ENCODE results near the gene CTPS2. TPM values are rescaled to one million over a fixed set of nuclear protein-coding genes. Genes with fewer than 3 reads are reported as not detected.

The CTPS2 gene
- total and polyA plus RNA-seq, 2 experiments from 2014 or later: 10.4 to 35.5 TPM

DNA sequence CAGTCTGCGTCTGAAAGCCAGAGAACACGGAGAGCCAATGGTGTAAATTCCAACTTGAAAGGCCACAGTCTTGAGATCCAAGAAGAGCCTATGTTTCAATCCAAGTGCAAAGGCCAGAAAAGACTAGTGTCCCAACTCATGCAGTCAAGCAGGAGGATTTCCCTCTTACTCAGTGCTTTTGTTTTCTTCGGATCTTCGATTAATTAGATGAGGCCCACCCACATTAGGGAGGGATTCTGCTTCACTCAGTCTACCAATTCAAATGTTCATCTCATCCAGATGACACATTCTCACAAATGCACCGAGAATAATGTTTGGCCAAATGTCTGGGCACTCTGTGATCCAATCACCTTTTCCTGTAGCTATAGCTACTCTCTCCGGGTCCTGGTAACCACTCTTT lies 154.0 kb downstream of the CTPS2 start:
- Mint-ChIP-seq H3K9me3 (peaks cover 14% of the 10 kb centered on the region), H3K4me3 (no peak overlapping the region), H3K27ac (no peak overlapping the region), H3K4me1 (peaks cover 3% of the 10 kb centered on the region; the same call in 1 of the 3 replicates), H3K27me3 (ENCODE audit: insufficient read depth, low read depth, poor library complexity) (no peaks in the 10 kb centered on the region), H3K36me3 (ENCODE audit: low read depth) (peaks cover 13% of the 10 kb centered on the region; the same call in 2 of the 3 replicates)
- Histone ChIP-seq H2AFZ (no peak overlapping the region), H3K36me3 (ENCODE audit: insufficient read depth) (peaks cover 5% of the 10 kb centered on the region; the same call in 1 of the 2 replicates), H3K4me3 (no peak overlapping the region), H3K27ac (ENCODE audit: low read depth) (no peak overlapping the region), H3K27me3 (ENCODE audit: insufficient read depth) (no peaks in the 10 kb centered on the region), H3K79me2 (replicated peaks; ENCODE audit: insufficient read depth) (no peaks in the 10 kb centered on the region), H3F3A (replicated peaks; ENCODE audit: low read depth) (no peaks in the 10 kb centered on the region), H3K4me2 (no peak overlapping the region), H3K9me2 (ENCODE audit: insufficient read depth) (no peaks in the 10 kb centered on the region), H3K4me1 (ENCODE audit: insufficient read depth) (no peaks in the 10 kb centered on the region), H4K20me1 (replicated peaks; ENCODE audit: insufficient read depth) (no peaks in the 10 kb centered on the region)
- no peak for TF ChIP-seq NANOG (IDR thresholded peaks at IDR 0.05; ENCODE audit: borderline replicate concordance)
- TF ChIP-seq EZH2 (IDR thresholded peaks at IDR 0.05; ENCODE audit: low read depth, unreplicated experiment): no peak
- no peak for TF ChIP-seq ZNF331 (CRISPR knock-in tag; IDR thresholded peaks at IDR 0.05; ENCODE audit: low read depth)
- TF ChIP-seq, protein P1, sequence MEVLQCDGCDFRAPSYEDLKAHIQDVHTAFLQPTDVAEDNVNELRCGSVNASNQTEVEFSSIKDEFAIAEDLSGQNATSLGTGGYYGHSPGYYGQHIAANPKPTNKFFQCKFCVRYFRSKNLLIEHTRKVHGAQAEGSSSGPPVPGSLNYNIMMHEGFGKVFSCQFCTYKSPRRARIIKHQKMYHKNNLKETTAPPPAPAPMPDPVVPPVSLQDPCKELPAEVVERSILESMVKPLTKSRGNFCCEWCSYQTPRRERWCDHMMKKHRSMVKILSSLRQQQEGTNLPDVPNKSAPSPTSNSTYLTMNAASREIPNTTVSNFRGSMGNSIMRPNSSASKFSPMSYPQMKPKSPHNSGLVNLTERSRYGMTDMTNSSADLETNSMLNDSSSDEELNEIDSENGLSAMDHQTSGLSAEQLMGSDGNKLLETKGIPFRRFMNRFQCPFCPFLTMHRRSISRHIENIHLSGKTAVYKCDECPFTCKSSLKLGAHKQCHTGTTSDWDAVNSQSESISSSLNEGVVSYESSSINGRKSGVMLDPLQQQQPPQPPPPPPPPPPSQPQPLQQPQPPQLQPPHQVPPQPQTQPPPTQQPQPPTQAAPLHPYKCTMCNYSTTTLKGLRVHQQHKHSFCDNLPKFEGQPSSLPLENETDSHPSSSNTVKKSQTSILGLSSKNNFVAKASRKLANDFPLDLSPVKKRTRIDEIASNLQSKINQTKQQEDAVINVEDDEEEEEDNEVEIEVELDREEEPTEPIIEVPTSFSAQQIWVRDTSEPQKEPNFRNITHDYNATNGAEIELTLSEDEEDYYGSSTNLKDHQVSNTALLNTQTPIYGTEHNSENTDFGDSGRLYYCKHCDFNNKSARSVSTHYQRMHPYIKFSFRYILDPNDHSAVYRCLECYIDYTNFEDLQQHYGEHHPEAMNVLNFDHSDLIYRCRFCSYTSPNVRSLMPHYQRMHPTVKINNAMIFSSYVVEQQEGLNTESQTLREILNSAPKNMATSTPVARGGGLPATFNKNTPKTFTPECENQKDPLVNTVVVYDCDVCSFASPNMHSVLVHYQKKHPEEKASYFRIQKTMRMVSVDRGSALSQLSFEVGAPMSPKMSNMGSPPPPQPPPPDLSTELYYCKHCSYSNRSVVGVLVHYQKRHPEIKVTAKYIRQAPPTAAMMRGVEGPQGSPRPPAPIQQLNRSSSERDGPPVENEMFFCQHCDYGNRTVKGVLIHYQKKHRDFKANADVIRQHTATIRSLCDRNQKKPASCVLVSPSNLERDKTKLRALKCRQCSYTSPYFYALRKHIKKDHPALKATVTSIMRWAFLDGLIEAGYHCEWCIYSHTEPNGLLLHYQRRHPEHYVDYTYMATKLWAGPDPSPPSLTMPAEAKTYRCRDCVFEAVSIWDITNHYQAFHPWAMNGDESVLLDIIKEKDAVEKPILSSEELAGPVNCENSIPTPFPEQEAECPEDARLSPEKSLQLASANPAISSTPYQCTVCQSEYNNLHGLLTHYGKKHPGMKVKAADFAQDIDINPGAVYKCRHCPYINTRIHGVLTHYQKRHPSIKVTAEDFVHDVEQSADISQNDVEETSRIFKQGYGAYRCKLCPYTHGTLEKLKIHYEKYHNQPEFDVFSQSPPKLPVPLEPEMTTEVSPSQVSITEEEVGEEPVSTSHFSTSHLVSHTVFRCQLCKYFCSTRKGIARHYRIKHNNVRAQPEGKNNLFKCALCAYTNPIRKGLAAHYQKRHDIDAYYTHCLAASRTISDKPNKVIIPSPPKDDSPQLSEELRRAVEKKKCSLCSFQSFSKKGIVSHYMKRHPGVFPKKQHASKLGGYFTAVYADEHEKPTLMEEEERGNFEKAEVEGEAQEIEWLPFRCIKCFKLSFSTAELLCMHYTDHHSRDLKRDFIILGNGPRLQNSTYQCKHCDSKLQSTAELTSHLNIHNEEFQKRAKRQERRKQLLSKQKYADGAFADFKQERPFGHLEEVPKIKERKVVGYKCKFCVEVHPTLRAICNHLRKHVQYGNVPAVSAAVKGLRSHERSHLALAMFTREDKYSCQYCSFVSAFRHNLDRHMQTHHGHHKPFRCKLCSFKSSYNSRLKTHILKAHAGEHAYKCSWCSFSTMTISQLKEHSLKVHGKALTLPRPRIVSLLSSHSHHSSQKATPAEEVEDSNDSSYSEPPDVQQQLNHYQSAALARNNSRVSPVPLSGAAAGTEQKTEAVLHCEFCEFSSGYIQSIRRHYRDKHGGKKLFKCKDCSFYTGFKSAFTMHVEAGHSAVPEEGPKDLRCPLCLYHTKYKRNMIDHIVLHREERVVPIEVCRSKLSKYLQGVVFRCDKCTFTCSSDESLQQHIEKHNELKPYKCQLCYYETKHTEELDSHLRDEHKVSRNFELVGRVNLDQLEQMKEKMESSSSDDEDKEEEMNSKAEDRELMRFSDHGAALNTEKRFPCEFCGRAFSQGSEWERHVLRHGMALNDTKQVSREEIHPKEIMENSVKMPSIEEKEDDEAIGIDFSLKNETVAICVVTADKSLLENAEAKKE (CRISPR knock-in tag; IDR thresholded peaks at IDR 0.05): no peak
- TF ChIP-seq, protein P2, sequence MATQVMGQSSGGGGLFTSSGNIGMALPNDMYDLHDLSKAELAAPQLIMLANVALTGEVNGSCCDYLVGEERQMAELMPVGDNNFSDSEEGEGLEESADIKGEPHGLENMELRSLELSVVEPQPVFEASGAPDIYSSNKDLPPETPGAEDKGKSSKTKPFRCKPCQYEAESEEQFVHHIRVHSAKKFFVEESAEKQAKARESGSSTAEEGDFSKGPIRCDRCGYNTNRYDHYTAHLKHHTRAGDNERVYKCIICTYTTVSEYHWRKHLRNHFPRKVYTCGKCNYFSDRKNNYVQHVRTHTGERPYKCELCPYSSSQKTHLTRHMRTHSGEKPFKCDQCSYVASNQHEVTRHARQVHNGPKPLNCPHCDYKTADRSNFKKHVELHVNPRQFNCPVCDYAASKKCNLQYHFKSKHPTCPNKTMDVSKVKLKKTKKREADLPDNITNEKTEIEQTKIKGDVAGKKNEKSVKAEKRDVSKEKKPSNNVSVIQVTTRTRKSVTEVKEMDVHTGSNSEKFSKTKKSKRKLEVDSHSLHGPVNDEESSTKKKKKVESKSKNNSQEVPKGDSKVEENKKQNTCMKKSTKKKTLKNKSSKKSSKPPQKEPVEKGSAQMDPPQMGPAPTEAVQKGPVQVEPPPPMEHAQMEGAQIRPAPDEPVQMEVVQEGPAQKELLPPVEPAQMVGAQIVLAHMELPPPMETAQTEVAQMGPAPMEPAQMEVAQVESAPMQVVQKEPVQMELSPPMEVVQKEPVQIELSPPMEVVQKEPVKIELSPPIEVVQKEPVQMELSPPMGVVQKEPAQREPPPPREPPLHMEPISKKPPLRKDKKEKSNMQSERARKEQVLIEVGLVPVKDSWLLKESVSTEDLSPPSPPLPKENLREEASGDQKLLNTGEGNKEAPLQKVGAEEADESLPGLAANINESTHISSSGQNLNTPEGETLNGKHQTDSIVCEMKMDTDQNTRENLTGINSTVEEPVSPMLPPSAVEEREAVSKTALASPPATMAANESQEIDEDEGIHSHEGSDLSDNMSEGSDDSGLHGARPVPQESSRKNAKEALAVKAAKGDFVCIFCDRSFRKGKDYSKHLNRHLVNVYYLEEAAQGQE (IDR thresholded peaks at IDR 0.05; ENCODE audit: unreplicated experiment): no peak
- TF ChIP-seq POLR2AphosphoS5 (IDR thresholded peaks at IDR 0.05; ENCODE audit: low read depth): no peak
- TF ChIP-seq JUNB (IDR thresholded peaks at IDR 0.05; ENCODE audit: unreplicated experiment): no peak
- TF ChIP-seq, protein P3, sequence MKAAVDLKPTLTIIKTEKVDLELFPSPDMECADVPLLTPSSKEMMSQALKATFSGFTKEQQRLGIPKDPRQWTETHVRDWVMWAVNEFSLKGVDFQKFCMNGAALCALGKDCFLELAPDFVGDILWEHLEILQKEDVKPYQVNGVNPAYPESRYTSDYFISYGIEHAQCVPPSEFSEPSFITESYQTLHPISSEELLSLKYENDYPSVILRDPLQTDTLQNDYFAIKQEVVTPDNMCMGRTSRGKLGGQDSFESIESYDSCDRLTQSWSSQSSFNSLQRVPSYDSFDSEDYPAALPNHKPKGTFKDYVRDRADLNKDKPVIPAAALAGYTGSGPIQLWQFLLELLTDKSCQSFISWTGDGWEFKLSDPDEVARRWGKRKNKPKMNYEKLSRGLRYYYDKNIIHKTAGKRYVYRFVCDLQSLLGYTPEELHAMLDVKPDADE (IDR thresholded peaks at IDR 0.05): no peak
- TF ChIP-seq ZNF114 (CRISPR knock-in tag; IDR thresholded peaks at IDR 0.05): no peak
- TF ChIP-seq STAT1 (IDR thresholded peaks at IDR 0.05; ENCODE audit: unreplicated experiment): no peak
- TF ChIP-seq CTCF (conservative IDR thresholded peaks at IDR 0.05; ENCODE audit: low read depth in 2 of 2): no peak
- TF ChIP-seq EZH2phosphoT487 (IDR thresholded peaks at IDR 0.05; ENCODE audit: unreplicated experiment): no peak
- no peak for TF ChIP-seq CREB1 (CRISPR knock-in tag; IDR thresholded peaks at IDR 0.05; ENCODE audit: low read depth)
- no peak for DNase-seq (ENCODE audit: low spot score)
- no peak for ATAC-seq
